Body of pancreas (tissue), 4 donors: ENCODE data around the gene PCDHGB6. TPM values are rescaled to one million over a fixed set of nuclear protein-coding genes. Genes with fewer than 3 reads are reported as not detected.
"Not testable (repeated sequence)": the region's sequence is repeated elsewhere in the genome, so short reads cannot be mapped to it uniquely, and the experiment has no call there.

Experiments
- ATAC-seq: fragments of 150-250 bp; one replicate; pipeline ENCODE4 v1.9.1; 2016
- DNase-seq, 4 donors: peaks; one replicate each; pipeline ENCODE4 v3.0.0-alpha.2; 2019
- H3K27ac ChIP-seq, 4 donors: fragments of 200-600 bp; sonication (generic); 1 replicate in 3 of 4; 2 replicates in 1 of 4; pipeline versions ENCODE4 v1.5.1 to v1.6.1; 2016 to 2019; ENCODE audit warnings: mild to moderate bottlenecking in 1 of 4, mixed read lengths in 1 of 4, moderate library complexity in 1 of 4
- H3K27me3 ChIP-seq, 2 donors: fragments of 200-600 bp; sonication (generic); one replicate each; pipeline ENCODE4 v1.6.0; 2016; ENCODE audit warnings: mild to moderate bottlenecking in 1 of 2
- H3K36me3 ChIP-seq, 2 donors: fragments of 200-600 bp; sonication (generic); replicated peaks in 1 of 2; 2 replicates each; pipeline ENCODE4 v1.5.1; 2016; ENCODE audit warnings: low read depth in 2 of 2; ENCODE audit not compliant: insufficient read depth in 1 of 2
- H3K4me1 ChIP-seq: fragments of 200-600 bp; sonication (generic); one replicate; pipeline ENCODE4 v1.6.0; 2016
- H3K4me3 ChIP-seq, 2 donors: fragments of 200-600 bp; sonication (generic); 1 replicate in 1 of 2; 2 replicates in 1 of 2; pipeline ENCODE4 v1.5.1; 2016 to 2019
- H3K9me3 ChIP-seq, 3 donors: fragments of 200-600 bp; sonication (generic); 1 replicate in 2 of 3; 2 replicates in 1 of 3; pipeline ENCODE4 v1.5.1; 2016
- POLR2A ChIP-seq, 3 donors: fragments of 450-650 bp; IDR thresholded peaks; one replicate each; pipeline ENCODE4 v1.6.1; 2016; ENCODE audit warnings: antibody characterized with exemption in 3 of 3, mild to moderate bottlenecking in 2 of 3
- WGBS, 2 donors: methylation state at CpG; one replicate each; pipeline ENCODE4 v1.1.5; 2017; 5-methylcytosine and 5-hydroxymethylcytosine counted together
- intact Hi-C: fragments of 100-400 bp; cut with DNase I; formaldehyde crosslinking; loops from one replicate; pipeline ENCODE4 v1.15.1; 2023
- total RNA-seq, 2 donors: library from RNA; depleted of rRNA; stranded (reverse); fragments of >200 nt; gene quantifications; one replicate each; pipeline ENCODE4 v1.1.0, GENCODE V29; 2016
- TF ChIP-seq, protein P1 (sequence below), 7 experiments: fragments of 450-650 bp in 4 of 7; fragments of 200-600 bp in 3 of 7; sonication (generic) in 3 of 7; IDR thresholded peaks; one replicate each; pipeline ENCODE4 v1.5.1; 2016 to 2019; ENCODE audit warnings: antibody characterized with exemption in 7 of 7

The PCDHGB6 gene
- total RNA-seq, 2 donors from 2014 or later, result 4.6 to 8.0 TPM

GRCh38 chr5:141389153-141390042 is 18.4 kb upstream of the PCDHGB6 start:
- H3K27me3 ChIP-seq, result no peaks in the 10 kb centered on the region
- no peak for ATAC-seq

DNA sequence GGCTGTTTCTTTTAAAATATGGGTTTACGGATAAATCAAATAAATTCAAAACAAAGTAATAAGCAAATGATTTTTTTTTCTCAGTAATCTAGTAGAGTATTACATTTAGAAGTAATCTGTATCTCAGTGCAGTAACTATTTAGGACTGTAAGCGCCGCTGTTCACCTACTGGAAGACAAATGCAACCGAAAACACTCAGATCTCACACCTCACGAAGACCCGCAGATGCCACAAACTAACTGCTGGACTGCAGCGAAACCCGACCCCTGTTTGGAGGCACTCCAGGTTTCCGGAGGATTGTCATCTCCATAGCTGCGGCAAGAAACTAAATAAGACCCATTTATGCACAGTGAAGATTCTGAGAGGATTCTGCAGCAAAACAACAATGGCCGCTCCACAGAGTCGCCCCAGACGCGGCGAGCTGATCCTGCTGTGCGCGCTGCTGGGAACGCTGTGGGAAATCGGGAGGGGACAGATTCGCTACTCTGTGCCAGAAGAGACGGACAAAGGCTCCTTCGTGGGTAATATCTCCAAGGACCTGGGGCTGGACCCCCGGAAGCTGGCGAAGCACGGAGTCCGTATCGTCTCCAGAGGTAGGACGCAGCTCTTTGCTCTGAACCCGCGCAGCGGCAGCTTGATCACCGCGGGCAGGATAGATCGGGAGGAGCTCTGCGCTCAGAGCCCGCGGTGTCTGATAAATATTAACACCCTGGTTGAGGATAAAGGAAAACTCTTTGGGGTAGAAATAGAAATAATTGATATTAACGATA is 15.2 kb upstream of the PCDHGB6 start, which contains the start of gene PCDHGA8:
Gene PCDHGA8 (plus strand): TSS at position 205 of the 770 bp plus-strand sequence. CDS start 181 bp downstream, at position 386.
- Histone ChIP-seq H3K27ac (no peak within 1 kb of the TSS), H3K9me3 (peaks cover 0 to 67% (median 21%) of the 10 kb centered on the region in 3 donors), H3K4me1 (no peaks in the 10 kb centered on the region), H3K36me3 (no peaks in the 10 kb centered on the region), H3K27me3 (no peaks in the 10 kb centered on the region), H3K4me3 (no peak within 1 kb of the TSS)
- WGBS, 2 donors, result 20 to 32% methylated on average over 37 to 38 of the region's 38 CpGs
- no peak for TF ChIP-seq POLR2A (IDR thresholded peaks at IDR 0.05)
- TF ChIP-seq, protein P1, sequence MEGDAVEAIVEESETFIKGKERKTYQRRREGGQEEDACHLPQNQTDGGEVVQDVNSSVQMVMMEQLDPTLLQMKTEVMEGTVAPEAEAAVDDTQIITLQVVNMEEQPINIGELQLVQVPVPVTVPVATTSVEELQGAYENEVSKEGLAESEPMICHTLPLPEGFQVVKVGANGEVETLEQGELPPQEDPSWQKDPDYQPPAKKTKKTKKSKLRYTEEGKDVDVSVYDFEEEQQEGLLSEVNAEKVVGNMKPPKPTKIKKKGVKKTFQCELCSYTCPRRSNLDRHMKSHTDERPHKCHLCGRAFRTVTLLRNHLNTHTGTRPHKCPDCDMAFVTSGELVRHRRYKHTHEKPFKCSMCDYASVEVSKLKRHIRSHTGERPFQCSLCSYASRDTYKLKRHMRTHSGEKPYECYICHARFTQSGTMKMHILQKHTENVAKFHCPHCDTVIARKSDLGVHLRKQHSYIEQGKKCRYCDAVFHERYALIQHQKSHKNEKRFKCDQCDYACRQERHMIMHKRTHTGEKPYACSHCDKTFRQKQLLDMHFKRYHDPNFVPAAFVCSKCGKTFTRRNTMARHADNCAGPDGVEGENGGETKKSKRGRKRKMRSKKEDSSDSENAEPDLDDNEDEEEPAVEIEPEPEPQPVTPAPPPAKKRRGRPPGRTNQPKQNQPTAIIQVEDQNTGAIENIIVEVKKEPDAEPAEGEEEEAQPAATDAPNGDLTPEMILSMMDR (IDR thresholded peaks at IDR 0.05), result peak in 1 of 7 experiments; percentile 8
- DNase-seq (no peak), ATAC-seq (no peak)
- intact Hi-C loops, result no loop called here

More at GRCh38 chr5:141389153-141390042, 18.4 kb upstream of the PCDHGB6 start:
- Histone ChIP-seq H3K4me3 (no peak overlapping the region), H3K9me3 (peaks cover 0 to 67% (median 18%) of the 10 kb centered on the region in 3 donors), H3K36me3 (no peaks in the 10 kb centered on the region), H3K27ac (no peak overlapping the region), H3K4me1 (no peaks in the 10 kb centered on the region)
- DNase-seq, result no peak
- intact Hi-C loops, result no loop called here
- TF ChIP-seq POLR2A (IDR thresholded peaks at IDR 0.05), result no peak
- TF ChIP-seq, protein P1 (IDR thresholded peaks at IDR 0.05), result no peak
- 22 to 36% methylated on average over 22 to 73 of the region's 77 CpGs for WGBS, 2 donors

- H3K4me3 ChIP-seq, result no peak overlapping the region
- DNase-seq, result no peak
- no peak for ATAC-seq
- H3K27me3 ChIP-seq, result no peaks in the 10 kb centered on the region
- TF ChIP-seq POLR2A (IDR thresholded peaks at IDR 0.05), result no peak
- TF ChIP-seq, protein P1 (IDR thresholded peaks at IDR 0.05), result no peak
- no peak overlapping the region for H3K27ac ChIP-seq
- 22 to 42% methylated on average over 21 of the region's 21 CpGs for WGBS, 2 donors
- no peaks in the 10 kb centered on the region for H3K4me1 ChIP-seq
- H3K36me3 ChIP-seq, result no peaks in the 10 kb centered on the region
- intact Hi-C loops, result no loop called here
- H3K9me3 ChIP-seq, result peaks cover 0 to 66% (median 21%) of the 10 kb centered on the region in 3 donors
These were observed 14.6 kb upstream of the PCDHGB6 start for GRCh38 chr5:141393267-141393666.

DNA sequence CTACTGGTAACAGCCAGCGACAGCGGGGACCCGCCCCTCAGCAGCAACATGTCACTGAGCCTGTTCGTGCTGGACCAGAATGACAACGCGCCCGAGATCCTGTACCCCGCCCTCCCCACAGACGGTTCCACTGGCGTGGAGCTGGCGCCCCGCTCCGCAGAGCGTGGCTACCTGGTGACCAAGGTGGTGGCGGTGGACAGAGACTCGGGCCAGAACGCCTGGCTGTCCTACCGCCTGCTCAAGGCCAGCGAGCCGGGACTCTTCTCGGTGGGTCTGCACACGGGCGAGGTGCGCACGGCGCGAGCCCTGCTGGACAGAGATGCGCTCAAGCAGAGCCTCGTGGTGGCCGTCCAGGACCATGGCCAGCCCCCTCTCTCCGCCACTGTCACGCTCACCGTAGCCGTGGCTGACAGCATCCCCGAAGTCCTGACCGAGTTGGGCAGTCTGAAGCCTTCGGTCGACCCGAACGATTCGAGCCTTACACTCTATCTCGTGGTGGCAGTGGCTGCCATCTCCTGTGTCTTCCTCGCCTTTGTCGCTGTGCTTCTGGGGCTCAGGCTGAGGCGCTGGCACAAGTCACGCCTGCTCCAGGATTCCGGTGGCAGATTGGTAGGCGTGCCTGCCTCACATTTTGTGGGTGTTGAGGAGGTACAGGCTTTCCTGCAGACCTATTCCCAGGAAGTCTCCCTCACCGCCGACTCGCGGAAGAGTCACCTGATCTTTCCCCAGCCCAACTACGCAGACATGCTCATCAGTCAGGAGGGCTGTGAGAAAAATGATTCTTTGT is 13.2 kb upstream of the PCDHGB6 start:
- ATAC-seq, intact Hi-C loops, H3K4me3 ChIP-seq, H3K27me3 ChIP-seq, H3K36me3 ChIP-seq, H3K4me1 ChIP-seq, H3K27ac ChIP-seq, DNase-seq: not testable (repeated sequence)
- WGBS, 2 donors, result 29 to 35% methylated on average over 7 to 40 of the region's 53 CpGs
- peaks cover 0 to 63% (median 17%) of the 10 kb centered on the region in 3 donors for H3K9me3 ChIP-seq
